HL-60/S4 treated with phorbol 12-myristate 13-acetate at 8.2 ng/mL for 4 days and 3 days (cell line): ENCODE measurements around the gene CNIH3.

Source experiments
- in situ Hi-C: fragments of 300-500 bp; cut with MboI; formaldehyde crosslinking; loops from 2 replicates; pipeline ENCODE4 v1.15.0; 2022; ENCODE audit warnings: low sequenced_read_pairs

The CNIH3 gene

DNA sequence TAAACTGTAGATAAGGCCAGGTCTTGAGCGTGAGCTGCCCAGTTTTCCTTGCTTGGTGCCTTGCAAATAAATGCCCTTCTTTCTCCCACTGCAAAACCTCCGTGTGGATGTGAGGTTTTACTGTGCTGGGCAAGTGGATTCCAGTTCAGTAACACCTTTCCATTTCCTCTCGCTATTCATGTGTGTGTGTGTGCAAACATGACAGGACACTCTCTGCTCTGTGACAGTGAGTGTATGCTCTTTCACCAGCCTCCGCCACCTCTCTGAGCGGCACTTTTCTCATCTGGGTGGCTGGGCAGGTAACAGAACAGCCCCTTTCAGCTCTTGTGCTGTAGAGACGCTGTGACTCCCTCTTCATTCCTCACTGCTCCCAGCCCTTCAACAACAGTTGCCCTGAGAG is 23.9 kb downstream of the CNIH3 start:
- in situ Hi-C loops, result no loop called here

DNA sequence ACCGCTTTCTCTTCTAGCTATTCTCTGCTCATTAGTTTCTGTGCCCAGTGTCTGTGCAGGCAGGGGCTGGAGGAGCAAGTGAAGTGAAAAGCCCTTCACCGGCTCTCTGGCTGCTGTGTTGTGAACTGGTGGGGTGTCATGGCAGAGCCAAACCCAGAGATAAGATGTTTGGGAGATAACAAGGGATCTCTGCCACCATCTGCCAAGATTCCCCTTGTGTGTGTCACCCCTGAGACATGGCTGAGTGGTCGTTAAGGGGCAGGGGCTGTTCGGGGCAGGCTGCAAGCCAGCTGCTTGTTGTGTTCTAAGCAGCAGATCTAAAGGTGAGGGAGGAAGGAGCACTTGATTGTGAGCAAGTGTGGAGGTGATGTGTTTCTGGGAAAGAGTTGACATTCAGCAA is 24.5 kb downstream of the CNIH3 start:
- in situ Hi-C loops, result no loop called here

DNA sequence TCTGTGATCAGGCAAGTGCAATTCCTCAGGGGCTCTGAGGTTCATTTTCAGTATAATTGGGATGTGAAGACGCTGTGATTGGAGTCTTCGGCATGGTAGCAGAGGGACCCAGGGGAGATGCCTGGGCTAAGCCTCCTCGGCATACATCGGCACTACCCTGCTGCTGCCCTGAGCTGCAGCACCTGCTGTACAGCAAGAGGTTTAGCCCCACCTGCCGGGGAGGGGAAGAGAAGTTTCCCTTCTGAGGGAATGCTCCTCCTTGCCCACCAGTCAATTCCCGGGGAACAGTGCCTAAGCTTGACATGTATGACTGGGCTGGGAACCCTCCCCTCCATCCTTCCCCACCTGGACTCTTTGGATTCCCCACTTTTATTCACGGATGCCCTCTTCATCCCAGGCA is 24.9 kb downstream of the CNIH3 start:
- in situ Hi-C loops, result no loop called here

DNA sequence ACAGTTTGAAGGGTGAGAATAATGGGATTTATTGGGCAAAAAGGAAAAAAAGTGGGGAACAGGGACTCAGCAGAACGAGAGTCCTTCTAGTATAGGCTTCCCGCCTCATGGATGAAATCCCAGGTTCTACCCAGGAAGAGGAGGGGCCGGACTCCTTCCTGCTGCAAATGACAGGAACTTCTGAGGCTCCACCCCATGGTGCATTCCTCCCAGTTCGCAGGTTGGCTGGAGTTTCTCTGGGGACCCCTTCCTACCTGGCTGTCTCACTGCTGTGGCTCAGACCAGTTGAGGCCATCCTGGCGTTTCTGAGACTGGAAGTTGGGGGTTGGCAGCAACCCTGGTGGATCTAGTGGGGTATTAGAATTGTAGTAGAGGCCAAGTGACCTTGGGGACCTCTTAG is 27.5 kb downstream of the CNIH3 start:
- in situ Hi-C loops, result no loop called here

DNA sequence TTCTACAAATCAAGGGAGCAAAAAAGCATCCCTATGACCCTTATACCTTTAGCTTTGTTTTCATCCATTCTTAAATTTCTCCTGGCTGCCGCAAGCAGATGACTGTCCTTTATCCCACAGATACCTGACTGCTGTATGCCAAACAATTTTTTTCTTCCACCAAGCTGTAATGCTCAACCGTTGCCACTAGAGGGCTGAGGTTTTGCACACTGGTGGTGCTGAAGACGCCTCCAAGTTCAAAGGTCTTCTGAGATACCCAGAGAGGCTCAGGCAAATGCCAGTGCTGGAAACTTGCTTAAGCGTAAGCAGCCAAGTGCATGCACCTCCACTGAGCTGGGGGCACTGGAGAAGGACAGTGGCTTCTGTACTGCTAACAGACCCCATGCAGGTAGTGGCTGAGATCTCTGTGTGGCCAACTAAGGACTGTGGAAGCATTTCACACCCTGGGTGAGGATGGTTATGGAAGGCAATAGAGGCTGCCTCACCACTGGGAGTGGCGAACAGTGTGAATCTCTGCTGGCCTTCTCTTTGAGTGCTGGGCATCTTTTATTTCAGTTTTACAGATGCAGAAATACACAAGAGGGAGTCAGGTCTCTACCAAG is 28.5 kb downstream of the CNIH3 start:
- in situ Hi-C loops, result no loop called here

DNA sequence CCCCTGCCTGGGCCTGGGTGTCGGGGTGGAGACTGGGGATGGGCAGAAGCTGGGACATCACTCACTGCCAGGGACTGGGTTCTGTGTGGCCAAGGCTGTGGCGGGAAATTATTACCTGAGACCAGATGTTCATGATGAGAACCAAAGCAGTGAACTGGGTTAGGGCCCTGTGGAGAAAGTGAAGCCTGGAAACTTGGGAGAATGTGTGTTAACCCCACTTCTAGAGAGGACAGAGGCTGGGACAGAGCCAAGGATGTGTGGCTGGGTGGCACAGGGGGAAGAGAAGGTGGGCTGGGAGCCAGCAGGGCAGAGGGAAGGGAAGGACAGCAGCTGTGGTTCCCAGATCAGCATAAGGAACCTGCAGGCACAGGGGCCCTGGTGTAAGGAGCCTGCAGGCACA is 31.3 kb downstream of the CNIH3 start:
- in situ Hi-C loops, result no loop called here

DNA sequence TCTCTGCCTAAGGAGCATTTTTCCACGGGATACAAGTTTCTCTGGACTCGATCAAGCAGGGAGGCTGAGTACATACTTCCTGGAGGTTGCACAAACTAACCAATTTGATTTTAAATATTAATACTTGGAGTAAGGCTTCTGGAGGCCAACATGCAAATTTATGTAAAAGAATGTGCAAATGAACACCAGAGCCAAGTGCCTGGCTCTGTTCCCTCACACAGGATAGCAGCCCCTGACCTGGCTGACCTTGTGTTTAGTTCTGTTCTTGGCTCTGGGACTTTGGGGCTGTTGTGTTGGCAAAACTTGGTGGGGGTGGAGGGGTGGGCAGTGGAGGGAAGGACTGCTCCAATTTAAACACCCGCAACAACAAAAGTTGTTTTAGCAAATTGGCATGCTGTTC is 34.2 kb downstream of the CNIH3 start:
- in situ Hi-C loops, result no loop called here

DNA sequence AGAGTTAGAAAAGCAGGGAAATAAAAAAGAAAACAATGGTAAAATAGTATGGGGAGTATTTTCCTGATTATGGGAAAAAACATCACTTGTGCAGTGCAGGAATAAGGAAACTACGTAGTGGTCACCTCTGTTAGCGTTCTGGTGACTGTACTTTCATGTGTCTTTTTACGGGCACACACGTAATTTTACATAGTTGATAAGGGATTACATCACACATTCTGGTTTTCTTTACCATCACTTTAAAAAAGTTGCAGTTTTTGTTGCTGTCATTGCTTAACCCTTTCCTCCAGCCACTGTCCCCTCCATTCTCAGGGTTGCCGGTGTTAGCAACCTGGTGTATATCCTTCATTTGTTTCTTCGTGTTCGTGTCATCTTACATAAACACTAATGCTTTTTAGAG is 35.1 kb downstream of the CNIH3 start:
- in situ Hi-C loops, result no loop called here

DNA sequence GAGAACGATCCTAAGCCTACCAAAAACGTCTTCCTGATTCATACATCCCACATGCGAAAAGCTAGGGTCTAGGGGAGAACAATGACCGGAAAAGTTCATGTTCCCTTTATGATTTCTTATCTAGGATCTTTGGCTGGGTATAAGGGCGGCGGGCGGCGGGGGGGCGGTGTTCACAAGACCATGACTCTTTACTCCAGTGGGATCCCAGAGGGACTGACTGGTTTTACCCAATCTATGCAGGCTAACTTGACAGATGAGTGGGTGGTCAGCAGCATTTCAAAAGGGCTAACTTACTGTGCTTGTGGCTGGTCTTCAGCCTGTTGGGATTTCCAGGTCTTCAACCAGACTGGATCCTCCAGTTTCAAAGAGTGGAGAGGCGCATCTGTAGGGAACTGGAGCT is 40.3 kb downstream of the CNIH3 start:
- in situ Hi-C loops, result no loop called here

DNA sequence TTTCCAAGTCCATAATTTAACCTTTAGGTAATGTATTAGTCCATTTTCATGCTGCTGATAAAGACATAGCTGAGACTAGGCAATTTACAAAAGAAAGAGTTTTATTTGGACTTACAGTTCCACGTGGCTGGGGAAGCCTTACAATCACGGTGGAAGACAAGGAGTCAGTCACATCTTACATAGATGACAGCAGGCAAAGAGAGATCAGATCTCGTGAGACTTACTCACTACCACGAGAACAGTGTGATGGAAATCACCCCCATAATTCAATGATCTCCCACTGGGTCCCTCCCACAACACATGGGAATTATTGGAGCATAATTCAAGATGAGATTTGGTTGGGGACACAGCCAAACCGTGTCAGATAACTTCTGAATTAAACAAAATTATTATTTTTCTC is 44.0 kb downstream of the CNIH3 start:
- in situ Hi-C loops, result no loop called here

DNA sequence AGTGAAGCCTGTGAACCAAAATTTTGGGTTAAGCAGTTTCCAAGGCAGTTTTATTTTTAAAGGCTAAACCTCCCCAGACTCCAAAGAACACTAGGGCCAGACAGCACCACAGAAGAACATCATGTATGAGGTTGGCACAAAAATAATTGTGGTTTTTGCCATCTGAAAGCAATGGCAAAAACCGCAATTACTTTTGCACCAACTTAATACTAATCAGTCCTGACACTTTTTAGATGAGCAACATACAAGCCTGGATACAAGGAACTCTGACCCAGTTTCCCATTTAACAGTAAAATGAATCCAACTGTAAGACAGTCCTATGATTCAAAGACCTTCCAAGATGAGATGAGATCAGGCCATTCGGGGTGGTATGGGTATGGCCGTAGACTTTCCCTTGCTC is 46.8 kb downstream of the CNIH3 start:
- in situ Hi-C loops, result no loop called here

DNA sequence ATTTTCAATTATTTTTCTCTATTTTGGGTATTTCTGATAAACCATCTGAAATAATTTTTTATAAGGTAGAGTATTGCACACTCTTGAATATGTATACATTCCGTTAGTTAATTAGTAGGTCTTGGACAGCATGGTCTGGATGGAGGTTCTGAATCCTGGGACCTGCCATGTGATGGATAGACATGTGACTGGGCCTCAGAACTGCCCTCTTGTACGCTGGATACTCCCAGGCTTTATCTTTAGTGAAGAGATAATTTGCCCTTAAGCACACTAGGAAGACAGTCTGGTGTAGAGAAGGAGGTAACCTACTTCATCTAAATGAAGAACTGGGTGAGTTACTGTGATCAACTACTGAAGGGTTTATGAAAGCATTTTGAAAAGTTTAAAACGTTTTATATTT is 48.9 kb downstream of the CNIH3 start:
- in situ Hi-C loops, result no loop called here

DNA sequence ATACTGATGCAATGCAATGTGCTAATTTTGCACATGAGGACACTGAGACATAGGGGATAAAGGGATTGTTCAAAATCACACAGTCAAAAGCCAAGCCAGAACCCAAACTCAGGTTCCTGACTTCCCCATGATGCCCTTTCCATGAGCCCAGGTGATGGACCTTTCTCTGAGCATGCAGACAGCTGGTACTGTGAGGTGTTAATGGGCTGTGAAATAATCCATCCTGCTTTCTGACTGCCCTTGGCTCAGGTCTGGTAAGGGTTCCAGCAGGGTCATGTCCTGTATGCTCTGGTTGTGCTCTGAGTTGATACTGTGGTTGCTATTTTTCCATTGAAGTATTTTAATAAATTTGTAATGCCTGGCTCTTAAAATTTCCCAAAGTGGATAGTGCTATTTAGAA is 50.0 kb downstream of the CNIH3 start:
- in situ Hi-C loops, result no loop called here

DNA sequence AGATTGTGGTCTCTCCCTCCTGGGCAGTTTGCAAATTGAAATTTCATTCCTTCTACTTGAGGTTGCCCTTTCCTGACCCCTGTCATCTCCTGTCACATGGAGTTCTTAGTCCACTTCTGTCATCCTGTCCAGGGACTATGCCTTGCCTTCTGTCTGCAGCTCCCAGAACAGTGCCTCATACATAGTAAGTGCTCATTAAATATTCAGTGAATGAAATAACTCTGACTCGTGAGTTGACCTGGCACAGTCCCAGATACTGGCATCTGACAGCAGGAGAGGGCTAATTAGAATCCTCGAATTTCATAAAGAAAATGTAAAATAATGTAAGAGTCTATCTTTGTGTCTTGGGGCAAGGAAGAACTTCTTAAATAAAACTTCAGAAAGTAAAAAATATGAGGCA is 50.8 kb downstream of the CNIH3 start:
- in situ Hi-C loops, result no loop called here

DNA sequence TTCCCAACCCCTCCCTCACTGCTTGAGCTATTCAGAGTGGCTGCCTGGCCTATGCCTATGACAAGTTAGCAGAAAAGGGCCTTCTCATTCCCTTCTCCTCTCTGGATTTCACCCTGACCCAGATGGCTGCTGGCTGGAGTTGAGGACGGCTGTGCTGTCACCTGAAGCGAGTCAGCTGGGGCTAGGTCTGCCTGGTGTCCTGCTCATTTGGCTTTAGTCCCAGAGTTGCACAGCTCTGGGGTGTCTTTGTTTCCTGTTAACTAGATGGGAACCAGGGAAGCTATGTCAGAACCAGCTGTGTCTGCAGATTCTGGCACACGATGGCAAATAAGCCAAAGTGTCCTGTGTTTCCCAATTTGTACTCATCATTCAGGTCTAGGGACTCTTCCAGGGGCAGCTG is 52.9 kb downstream of the CNIH3 start:
- in situ Hi-C loops, result no loop called here

DNA sequence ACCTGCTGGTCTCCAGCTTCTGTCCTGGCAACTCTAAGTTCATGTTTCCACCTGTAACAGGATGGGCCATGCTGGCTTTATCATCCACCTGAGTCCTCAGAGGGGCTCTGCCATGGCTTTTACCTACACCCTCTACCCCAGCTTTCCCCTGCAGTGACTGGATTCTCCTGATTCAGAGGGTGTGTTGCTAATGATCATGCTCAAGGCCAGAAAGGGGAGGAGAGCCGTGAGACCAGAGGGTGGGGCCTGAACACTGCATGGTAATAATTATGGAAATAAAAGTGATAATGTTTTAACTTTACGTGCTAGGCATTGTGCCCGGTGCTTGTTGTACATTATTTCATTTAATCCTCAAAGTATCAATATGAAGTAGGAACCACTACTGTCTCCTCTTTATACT is 53.3 kb downstream of the CNIH3 start:
- in situ Hi-C loops, result no loop called here

DNA sequence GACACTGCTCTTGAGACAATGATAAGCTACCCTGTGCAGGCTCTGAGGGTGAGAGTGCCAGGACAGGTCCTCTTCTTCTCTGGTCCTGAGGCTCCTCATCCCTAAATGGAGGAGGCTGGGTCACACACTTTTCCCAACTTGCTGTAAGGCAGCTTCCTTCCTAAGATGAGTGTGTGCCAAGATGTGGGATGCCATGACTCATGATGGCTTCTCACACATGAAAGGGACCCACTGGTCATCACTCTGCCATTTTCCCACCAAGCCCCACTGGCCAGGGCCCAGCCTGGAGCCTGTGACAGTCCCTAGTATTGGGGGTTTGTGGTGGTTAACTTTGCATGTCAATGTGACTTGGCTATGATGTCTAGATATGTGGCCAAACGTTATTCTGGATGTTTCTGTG is 54.4 kb downstream of the CNIH3 start:
- in situ Hi-C loops, result no loop called here

DNA sequence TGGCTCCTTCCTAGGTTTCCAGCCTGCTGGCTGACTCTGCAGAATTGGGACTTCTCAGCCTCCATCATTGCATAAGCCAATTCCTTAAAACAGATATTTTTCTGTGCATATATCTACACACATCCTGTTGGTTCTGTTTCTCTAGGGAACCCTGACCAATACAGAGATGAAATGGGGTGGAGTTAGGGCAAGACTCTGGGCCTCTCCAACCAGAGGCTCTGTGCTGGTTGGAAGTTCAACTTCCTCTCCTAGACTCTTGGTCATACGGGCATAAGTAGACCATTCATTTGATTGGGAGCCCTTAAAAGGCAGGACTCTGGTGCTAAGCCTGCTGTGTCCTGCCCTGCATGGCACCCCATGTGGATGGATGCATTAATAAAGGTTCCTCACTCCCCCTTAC is 55.0 kb downstream of the CNIH3 start:
- in situ Hi-C loops, result no loop called here

DNA sequence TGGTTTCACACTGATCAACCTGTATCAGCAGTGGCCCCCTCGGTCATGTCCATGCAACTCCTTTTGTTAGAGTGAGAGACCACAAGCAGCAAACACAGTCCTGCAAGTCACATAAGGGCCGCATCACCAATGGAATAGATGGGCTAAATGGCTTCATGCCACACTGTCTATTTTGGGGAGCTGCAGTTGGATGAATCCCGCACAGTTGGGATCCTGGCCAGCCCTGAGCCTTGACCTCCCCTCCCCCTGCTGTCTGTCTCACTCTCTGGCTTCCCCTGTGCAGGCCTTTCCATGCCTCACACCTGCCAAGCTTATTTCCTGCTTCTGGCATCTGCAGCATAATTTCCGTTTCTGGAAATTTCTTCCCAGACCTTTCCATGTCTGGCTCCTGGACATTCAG is 57.0 kb downstream of the CNIH3 start:
- in situ Hi-C loops, result no loop called here

DNA sequence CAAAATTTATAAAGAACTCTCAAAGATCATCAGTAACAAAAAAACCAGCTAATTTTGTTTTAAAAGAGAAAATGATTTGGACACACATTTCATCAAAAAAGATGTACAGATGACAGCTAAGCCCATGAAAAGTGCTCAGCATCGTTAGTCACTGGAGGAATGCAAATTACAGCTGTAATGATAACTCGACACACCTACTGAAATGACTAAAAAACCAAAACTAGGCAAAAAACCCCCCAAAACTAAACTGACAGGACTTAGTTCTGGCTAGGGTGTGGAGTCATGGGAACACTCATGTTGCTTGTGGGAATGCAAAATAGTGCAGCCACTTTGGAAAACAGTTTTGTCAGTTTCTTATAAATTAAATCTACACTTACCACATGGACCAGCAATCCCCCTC is 59.5 kb downstream of the CNIH3 start:
- in situ Hi-C loops, result no loop called here

DNA sequence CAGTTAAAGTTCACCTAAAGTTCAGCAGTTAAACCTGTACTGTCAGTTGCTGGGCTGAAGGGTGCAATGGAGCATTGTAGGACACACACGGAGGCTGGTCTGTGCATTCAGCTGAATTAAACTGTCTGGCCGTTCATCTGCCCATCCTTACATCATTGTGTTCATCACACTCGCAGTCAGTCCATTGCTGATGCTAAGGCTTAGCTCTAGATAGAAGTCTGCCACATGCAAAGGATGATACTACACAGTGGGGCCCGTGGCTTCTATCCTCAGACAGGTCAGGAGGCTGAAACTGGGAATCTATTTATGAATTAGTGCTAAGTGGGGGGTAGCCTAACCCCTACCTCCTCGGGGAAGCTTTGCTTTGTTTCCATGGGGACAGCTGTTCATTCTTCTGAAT is 60.4 kb downstream of the CNIH3 start:
- in situ Hi-C loops, result no loop called here

DNA sequence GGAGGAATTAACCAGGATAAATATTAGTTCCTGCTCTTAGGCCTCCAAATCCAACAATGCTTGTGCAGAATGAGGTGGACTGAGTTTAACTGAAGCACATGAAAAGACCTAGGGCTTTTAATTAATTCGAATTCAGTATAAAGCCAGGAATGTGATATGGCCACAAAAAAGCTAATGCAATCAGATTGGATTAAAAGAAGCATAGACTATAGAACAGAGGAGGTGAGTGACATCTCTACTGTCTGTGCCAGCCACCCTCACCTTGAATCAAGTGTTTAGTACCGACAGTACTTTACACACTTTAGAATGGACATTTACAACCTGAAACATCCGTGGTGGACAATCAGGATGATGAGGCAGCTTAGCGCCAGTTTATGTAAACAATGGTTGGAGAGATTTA is 62.1 kb downstream of the CNIH3 start:
- in situ Hi-C loops, result no loop called here

DNA sequence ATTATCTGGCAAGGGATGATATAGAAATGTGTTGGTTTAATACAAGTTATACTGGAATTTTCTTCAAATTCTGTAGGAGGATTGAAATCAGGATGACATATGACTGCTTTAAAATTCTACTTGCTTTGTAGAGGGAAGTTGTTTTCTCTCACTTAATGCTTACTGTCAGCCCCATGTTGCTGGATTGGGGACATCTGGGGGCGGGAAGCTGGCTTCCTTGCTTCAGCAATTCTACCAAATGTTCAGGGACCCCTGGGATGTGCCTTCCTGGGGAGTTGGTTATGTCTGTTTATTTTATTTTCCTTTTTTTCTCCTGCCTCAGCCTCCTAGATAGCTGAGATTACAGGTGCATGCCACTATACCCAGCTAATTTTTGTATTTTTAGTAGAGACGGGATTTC is 63.5 kb downstream of the CNIH3 start:
- in situ Hi-C loops, result no loop called here

DNA sequence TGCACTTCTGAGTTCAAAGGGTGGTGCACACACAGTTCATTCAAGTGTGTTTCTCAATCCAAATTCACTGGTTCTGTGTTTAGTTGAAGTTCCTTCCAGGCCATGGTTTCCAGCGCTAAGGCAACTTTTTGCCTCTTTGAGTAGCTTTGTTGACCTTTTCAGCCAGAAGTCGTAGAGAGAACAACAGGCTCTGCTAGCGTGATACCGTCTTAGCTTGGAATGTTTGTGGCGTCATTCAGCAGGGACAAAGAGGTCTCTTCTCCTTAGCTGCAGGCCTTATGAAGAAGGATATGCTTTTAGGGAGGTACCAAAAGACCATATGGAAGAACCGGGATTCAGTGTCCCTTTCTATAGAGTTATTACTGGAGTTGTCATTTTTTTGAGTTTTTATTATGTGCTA is 65.7 kb downstream of the CNIH3 start:
- in situ Hi-C loops, result no loop called here
